ENCODE data around the gene FAM170B.

- TF ChIP-seq CTCF (conservative IDR thresholded peaks at IDR 0.05; ENCODE audit: low read depth in 2 of 2) (no peak), EZH2 (IDR thresholded peaks at IDR 0.05; ENCODE audit: low read depth, unreplicated experiment) (no peak), EZH2phosphoT487 (IDR thresholded peaks at IDR 0.05; ENCODE audit: unreplicated experiment) (no peak), STAT1 (IDR thresholded peaks at IDR 0.05; ENCODE audit: unreplicated experiment) (no peak), POLR2AphosphoS5 (IDR thresholded peaks at IDR 0.05; ENCODE audit: low read depth) (no peak), JUNB (IDR thresholded peaks at IDR 0.05; ENCODE audit: unreplicated experiment) (no peak), CREB1 (CRISPR knock-in tag; IDR thresholded peaks at IDR 0.05; ENCODE audit: low read depth) (no peak), ETS1 (IDR thresholded peaks at IDR 0.05) (no peak)
- TF ChIP-seq, protein P1, sequence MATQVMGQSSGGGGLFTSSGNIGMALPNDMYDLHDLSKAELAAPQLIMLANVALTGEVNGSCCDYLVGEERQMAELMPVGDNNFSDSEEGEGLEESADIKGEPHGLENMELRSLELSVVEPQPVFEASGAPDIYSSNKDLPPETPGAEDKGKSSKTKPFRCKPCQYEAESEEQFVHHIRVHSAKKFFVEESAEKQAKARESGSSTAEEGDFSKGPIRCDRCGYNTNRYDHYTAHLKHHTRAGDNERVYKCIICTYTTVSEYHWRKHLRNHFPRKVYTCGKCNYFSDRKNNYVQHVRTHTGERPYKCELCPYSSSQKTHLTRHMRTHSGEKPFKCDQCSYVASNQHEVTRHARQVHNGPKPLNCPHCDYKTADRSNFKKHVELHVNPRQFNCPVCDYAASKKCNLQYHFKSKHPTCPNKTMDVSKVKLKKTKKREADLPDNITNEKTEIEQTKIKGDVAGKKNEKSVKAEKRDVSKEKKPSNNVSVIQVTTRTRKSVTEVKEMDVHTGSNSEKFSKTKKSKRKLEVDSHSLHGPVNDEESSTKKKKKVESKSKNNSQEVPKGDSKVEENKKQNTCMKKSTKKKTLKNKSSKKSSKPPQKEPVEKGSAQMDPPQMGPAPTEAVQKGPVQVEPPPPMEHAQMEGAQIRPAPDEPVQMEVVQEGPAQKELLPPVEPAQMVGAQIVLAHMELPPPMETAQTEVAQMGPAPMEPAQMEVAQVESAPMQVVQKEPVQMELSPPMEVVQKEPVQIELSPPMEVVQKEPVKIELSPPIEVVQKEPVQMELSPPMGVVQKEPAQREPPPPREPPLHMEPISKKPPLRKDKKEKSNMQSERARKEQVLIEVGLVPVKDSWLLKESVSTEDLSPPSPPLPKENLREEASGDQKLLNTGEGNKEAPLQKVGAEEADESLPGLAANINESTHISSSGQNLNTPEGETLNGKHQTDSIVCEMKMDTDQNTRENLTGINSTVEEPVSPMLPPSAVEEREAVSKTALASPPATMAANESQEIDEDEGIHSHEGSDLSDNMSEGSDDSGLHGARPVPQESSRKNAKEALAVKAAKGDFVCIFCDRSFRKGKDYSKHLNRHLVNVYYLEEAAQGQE (IDR thresholded peaks at IDR 0.05; ENCODE audit: unreplicated experiment): no peak
Observed at GRCh38 chr10:49083261-49083660, 50.6 kb downstream of the FAM170B start.
